Measurements from ENCODE around the gene TMEM207.

Gene TMEM207

GRCh38 chr3:190385731-190386688 lies 63.7 kb downstream of the TMEM207 start:
- peak; percentile 84 for FAIRE-seq
- DNase-seq (ENCODE audit: low spot score) = peak; percentile 70

- DNase-seq (ENCODE audit: low spot score) (peak; percentile 27), FAIRE-seq (peak; percentile 23)
These were observed 65.4 kb downstream of the TMEM207 start for GRCh38 chr3:190384309-190384756.

- FAIRE-seq (no peak), DNase-seq (ENCODE audit: low spot score) (no peak)
These were observed 67.6 kb downstream of the TMEM207 start for GRCh38 chr3:190382082-190382481.

GRCh38 chr3:190381441-190381840 lies 68.3 kb downstream of the TMEM207 start:
- no peak for DNase-seq (ENCODE audit: low spot score)
- no peak for FAIRE-seq

- no peak for DNase-seq (ENCODE audit: low spot score)
- FAIRE-seq = no peak
These were observed 69.5 kb downstream of the TMEM207 start for GRCh38 chr3:190380184-190380583.

Measured in urothelium cell line (cell line).